Femur (tissue), 1 donor: ENCODE results near the gene PRPF6.
"Not testable (repeated sequence)": the region's sequence is repeated elsewhere in the genome, so short reads cannot be mapped to it uniquely, and the experiment has no call there.

Experiments
- DNase-seq: peaks from one replicate; pipeline ENCODE4 v3.0.0-alpha.2; 2017

PRPF6 gene

GRCh38 chr20:64012385-64013154 lies 31.6 kb downstream of the PRPF6 start:
- DNase-seq = not testable (repeated sequence)

- DNase-seq = no peak
Measured at GRCh38 chr20:64015635-64016034, 34.7 kb downstream of the PRPF6 start.

GRCh38 chr20:64021124-64021975 lies 40.4 kb downstream of the PRPF6 start:
- DNase-seq = no peak

- no peak for DNase-seq
Measured at GRCh38 chr20:64022671-64023360, 41.9 kb downstream of the PRPF6 start.

GRCh38 chr20:64023361-64024140 lies 42.6 kb downstream of the PRPF6 start:
- no peak for DNase-seq

GRCh38 chr20:64024141-64024990 lies 43.4 kb downstream of the PRPF6 start:
- DNase-seq = no peak

- no peak for DNase-seq
Measured at GRCh38 chr20:64025101-64025825, 44.3 kb downstream of the PRPF6 start.

GRCh38 chr20:64025826-64026412 lies 45.0 kb downstream of the PRPF6 start:
- no peak for DNase-seq

- DNase-seq = no peak
Measured at GRCh38 chr20:64027981-64028685, 47.2 kb downstream of the PRPF6 start.

- no peak for DNase-seq
Measured at GRCh38 chr20:64029293-64030117, 48.6 kb downstream of the PRPF6 start.

- DNase-seq = no peak
Measured at GRCh38 chr20:64030371-64031134, 49.6 kb downstream of the PRPF6 start.

- no peak for DNase-seq
Measured at GRCh38 chr20:64031822-64032314, 50.9 kb downstream of the PRPF6 start.

- DNase-seq = peak; percentile 19
Measured at GRCh38 chr20:64032706-64033624, 52.0 kb downstream of the PRPF6 start.

GRCh38 chr20:64033981-64034493 lies 53.1 kb downstream of the PRPF6 start:
- DNase-seq = no peak

- no peak for DNase-seq
Measured at GRCh38 chr20:64035066-64035932, 54.4 kb downstream of the PRPF6 start.
